ENCODE measurements around the gene SERPINA9. TPM values are rescaled to one million over a fixed set of nuclear protein-coding genes. Genes with fewer than 3 reads are reported as not detected.
A peak's percentile ranks its signal among the peaks of the same experiment; 100 is the strongest.
"Not testable (repeated sequence)": the region's sequence is repeated elsewhere in the genome, so short reads cannot be mapped to it uniquely, and the experiment has no call there.

The SERPINA9 gene
- total RNA-seq, 8 experiments from 2014 or later, result 1.3 TPM; not detected in 7

DNA sequence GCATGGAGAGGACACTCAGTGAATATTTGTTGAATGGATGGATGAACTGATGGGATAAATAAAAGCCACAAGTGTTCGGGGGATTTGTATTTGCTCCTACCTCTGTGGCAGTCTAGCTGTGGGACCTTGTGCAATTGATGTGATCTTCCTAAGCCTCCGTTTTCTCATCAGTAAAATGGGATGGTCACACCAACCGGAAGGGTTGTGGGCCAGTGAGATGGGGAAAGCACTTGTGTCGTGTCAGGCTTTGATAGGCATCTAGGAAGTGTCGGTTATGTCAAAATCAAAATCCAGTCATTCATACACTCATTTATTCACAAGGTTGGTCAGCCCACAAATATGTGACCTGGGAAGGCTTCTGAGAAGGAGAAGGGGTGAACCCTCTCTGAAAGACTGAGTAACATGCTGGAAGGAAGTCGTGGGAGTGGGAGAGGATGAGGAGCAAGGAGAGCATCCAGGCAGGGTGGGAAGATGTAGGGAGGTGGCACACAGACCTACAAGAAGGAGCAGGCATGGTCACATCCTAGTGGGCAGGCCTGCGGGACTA, 7.8 kb upstream of the SERPINA9 start:
- Histone ChIP-seq H3K4me3 (no peak overlapping the region), H3K27ac (no peak overlapping the region), H3K4me1 (replicated peaks in 1 of 2) (peaks cover 3 to 4% of the 10 kb centered on the region in 2 donors)
- ATAC-seq (replicated peaks in 6 of 8), result no peak
- in situ Hi-C loops (cut with MboI; ENCODE audit: low pct_unique_long_range_greater_than_20kb in 2 of 9, low sequenced_read_pairs in 9 of 9, unreplicated experiment in 9 of 9), result no loop called here
- WGBS, 10 experiments, result 59 to 100% (median 83%) methylated on average over 1 to 7 of the region's 7 CpGs; no CpG with 5 or more reads in 3 of the 10 experiments

DNA sequence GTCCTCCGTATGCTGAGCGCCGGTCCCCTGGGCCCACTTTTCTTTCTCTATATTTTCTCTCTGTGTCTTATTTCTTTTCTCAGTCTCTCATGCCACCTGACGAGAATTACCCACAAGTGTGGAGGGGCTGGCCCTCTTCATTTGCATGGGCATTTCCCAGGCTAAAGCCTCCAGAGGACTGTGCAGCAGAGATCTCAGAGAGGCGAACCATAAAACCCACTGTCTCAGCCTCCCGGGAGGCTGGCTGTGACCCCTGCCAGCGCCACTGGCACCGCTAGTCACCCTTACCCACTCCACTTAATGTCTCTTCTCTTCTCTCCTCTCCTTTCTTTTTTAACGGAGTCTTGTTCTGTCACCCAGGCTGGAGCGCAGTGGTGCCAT, 7.1 kb upstream of the SERPINA9 start:
- no peak overlapping the region for H3K27ac ChIP-seq
- H3K4me1 ChIP-seq (replicated peaks in 1 of 2), result peaks cover 3 to 4% of the 10 kb centered on the region in 2 donors
- in situ Hi-C loops (cut with MboI; ENCODE audit: low pct_unique_long_range_greater_than_20kb in 2 of 9, low sequenced_read_pairs in 9 of 9, unreplicated experiment in 9 of 9), result no loop called here
- WGBS, 10 experiments, result 75 to 95% (median 88%) methylated on average over 1 to 6 of the region's 10 CpGs; no CpG with 5 or more reads in 3 of the 10 experiments
- ATAC-seq (replicated peaks in 6 of 8), result peak in 1 of 8 experiments; percentile 41
- H3K4me3 ChIP-seq, result no peak overlapping the region

- H3K4me3 ChIP-seq; H3K4me1 ChIP-seq (replicated peaks in 1 of 2); H3K27ac ChIP-seq; ATAC-seq (replicated peaks in 6 of 8); in situ Hi-C loops (cut with MboI; ENCODE audit: low pct_unique_long_range_greater_than_20kb in 2 of 9, low sequenced_read_pairs in 9 of 9, unreplicated experiment in 9 of 9): not testable (repeated sequence)
- 40 to 92% (median 76%) methylated on average over 1 to 5 of the region's 10 CpGs; no CpG with 5 or more reads in 2 of the 10 experiments for WGBS, 10 experiments
These were observed 6.4 kb upstream of the SERPINA9 start for GRCh38 chr14:94482132-94483070.

DNA sequence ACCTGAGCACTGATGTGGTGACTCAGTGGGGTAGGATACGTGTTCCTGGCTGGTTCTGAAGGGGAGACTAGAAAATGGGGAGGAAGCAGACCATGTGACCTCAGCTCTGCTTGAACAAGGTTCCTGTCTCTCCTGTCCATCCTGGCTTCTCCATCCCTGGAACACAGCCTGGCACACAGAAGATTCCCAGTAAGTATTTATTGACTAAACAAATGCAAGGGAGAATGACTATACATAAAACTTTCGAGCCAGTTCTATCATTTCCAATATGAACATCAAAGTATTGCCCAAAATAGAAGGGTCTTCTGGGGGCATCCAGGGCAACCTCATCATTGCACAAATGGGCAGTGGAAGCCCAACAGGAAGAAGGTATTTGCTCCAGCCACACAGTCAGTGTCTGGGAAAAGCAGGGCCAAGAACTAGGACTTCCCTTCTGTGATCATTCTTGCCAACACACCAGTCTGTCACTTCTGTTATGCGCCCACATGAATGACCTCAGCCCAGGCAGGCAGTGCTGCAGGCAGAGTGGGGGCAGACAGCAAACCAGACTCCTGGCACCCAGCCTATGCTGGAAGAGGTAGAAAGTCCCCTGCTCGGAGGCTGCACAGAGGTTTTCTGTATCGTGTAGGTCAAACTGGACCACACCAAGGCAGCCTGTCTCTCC, 5.6 kb upstream of the SERPINA9 start:
- H3K4me1 ChIP-seq (replicated peaks in 1 of 2), result peaks cover 3 to 4% of the 10 kb centered on the region in 2 donors
- no peak overlapping the region for H3K4me3 ChIP-seq
- in situ Hi-C loops (cut with MboI; ENCODE audit: low pct_unique_long_range_greater_than_20kb in 2 of 9, low sequenced_read_pairs in 9 of 9, unreplicated experiment in 9 of 9), result no loop called here
- WGBS, 10 experiments, result 0 to 100% (median 83%) methylated on average over 1 to 4 of the region's 5 CpGs; no CpG with 5 or more reads in 1 of the 10 experiments
- no peak overlapping the region for H3K27ac ChIP-seq
- ATAC-seq (replicated peaks in 6 of 8), result no peak

DNA sequence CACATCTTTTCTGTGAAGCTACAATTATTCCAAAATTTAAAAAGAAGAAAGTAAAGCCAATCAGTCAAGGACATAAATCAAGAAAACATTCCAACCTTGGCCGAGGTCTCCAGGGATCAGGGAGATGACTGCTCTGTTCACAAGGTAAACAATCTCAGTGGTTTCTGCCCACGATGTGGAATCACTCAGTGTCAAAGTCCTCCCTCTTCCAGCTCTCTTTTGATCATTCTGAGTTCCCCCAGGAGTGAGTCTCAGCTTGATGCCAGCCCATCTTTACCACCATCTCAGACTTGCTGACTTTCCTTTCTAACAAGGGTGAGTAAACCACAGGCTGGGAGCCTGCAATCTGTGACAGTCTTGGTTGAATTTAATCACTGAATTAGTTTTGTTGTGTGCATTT, 4.8 kb upstream of the SERPINA9 start:
- WGBS, 10 experiments, result 0 to 100% (median 40%) methylated on average over 1 to 2 of the region's 2 CpGs; no CpG with 5 or more reads in 3 of the 10 experiments
- peaks cover 0 to 4% of the 10 kb centered on the region in 2 donors for H3K4me1 ChIP-seq (replicated peaks in 1 of 2)
- no peak overlapping the region for H3K27ac ChIP-seq
- peak in 1 of 8 experiments; percentile 60 for ATAC-seq (replicated peaks in 6 of 8)
- in situ Hi-C loops (cut with MboI; ENCODE audit: low pct_unique_long_range_greater_than_20kb in 2 of 9, low sequenced_read_pairs in 9 of 9, unreplicated experiment in 9 of 9), result no loop called here
- no peak overlapping the region for H3K4me3 ChIP-seq

DNA sequence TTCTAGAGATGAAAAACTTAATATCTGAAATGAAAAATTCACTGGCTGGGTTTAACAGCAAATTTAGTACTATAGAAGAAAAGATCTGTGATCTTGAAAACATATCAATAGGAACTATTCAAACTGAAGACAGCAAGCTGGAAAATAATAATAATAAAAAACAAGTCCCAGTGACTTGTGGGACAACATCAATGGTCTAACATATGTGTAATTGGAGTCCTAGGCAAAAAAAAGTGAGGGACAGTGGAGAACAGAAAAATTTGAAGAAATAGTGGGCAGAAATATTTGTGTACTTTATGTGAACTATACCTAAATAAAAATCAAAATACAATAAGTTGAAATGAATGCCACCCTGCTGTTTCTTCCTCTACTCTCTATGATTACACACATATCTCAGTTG, 2.4 kb upstream of the SERPINA9 start:
- in situ Hi-C loops (cut with MboI; ENCODE audit: low pct_unique_long_range_greater_than_20kb in 2 of 9, low sequenced_read_pairs in 9 of 9, unreplicated experiment in 9 of 9), result no loop called here
- no peak for ATAC-seq (replicated peaks in 6 of 8)
- no peak overlapping the region for H3K27ac ChIP-seq
- peaks cover 0 to 3% of the 10 kb centered on the region in 2 donors for H3K4me1 ChIP-seq (replicated peaks in 1 of 2)
- no peak overlapping the region for H3K4me3 ChIP-seq

DNA sequence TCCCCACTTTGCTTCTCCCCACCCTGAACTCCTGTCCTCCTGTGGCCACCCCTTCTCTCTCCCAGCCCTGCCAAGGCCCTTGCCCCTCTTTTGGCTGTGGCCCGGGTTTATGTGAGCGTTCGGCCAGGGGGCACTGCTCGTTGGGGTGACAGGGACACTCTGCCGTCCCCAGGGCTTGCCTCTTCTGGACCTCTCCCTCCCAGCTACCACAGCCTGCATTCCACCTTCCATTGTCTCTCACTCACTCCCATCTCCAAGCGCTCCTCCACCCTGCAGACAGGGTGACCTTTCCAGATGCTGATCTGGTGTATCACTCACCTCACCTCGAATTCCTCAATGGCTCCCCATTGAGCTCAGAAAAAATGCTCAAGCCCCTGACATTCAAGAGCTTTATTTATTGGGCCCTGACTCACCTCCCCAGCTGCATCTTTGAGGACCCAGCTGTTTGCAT, 1.4 kb downstream of the SERPINA9 start:
- H3K4me3 ChIP-seq, result no peak overlapping the region
- in situ Hi-C loops (cut with MboI; ENCODE audit: low pct_unique_long_range_greater_than_20kb in 2 of 9, low sequenced_read_pairs in 9 of 9, unreplicated experiment in 9 of 9), result no loop called here
- no peaks in the 10 kb centered on the region for H3K4me1 ChIP-seq (replicated peaks in 1 of 2)
- ATAC-seq (replicated peaks in 6 of 8), result no peak
- H3K27ac ChIP-seq, result no peak overlapping the region
- 29 to 80% (median 57%) methylated on average over 1 of the region's 7 CpGs; no CpG with 5 or more reads in 6 of the 10 experiments for WGBS, 10 experiments

DNA sequence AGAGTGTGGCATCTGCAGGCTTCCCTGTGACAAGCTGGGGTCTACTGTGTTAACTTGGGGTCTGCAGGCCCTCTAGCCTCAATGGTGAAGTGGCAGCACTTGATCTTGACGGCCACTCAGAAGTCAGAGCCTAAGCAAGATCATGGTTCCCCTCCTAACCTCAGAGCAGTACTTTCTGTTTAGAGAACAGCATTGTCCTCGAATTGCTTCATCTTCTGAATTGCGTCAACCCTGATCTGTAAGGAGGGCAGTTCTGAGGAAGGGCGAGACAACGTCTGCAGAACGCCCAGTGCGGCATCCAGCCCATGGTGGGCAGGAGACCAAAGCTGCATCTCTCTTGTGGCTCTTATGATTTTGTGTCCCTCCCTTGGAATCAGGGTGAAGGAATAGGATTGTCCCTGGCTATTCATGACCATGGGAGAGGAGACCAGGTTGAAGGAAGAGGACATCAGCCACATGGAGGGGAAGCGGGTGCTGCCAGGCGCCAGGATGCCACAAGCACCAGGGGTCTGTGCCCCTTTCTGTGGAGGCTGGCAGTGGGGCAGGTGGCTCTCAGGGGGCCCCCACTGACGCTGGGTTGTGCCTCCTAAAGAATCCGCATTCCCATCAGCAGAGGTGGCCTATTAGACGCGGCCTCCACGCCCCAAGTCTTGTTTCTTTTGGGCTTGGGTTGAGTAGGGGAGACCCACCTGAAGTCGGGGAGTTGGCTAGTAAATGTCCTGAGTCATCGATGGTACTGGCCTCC, 2.2 kb downstream of the SERPINA9 start:
- WGBS, 10 experiments, result 63 to 100% (median 80%) methylated on average over 1 to 7 of the region's 16 CpGs; no CpG with 5 or more reads in 3 of the 10 experiments
- ATAC-seq (replicated peaks in 6 of 8), result no peak
- Histone ChIP-seq H3K4me1 (replicated peaks in 1 of 2) (no peaks in the 10 kb centered on the region), H3K27ac (no peak overlapping the region), H3K4me3 (no peak overlapping the region)
- in situ Hi-C loops (cut with MboI; ENCODE audit: low pct_unique_long_range_greater_than_20kb in 2 of 9, low sequenced_read_pairs in 9 of 9, unreplicated experiment in 9 of 9), result no loop called here

- in situ Hi-C loops (cut with MboI; ENCODE audit: low pct_unique_long_range_greater_than_20kb in 2 of 9, low sequenced_read_pairs in 9 of 9, unreplicated experiment in 9 of 9), result no loop called here
- no peak overlapping the region for H3K4me3 ChIP-seq
- 10 to 100% (median 83%) methylated on average over 1 to 4 of the region's 4 CpGs; no CpG with 5 or more reads in 5 of the 10 experiments for WGBS, 10 experiments
- H3K27ac ChIP-seq, result no peak overlapping the region
- no peak for ATAC-seq (replicated peaks in 6 of 8)
- H3K4me1 ChIP-seq (replicated peaks in 1 of 2), result no peaks in the 10 kb centered on the region
These were observed 3.2 kb downstream of the SERPINA9 start for GRCh38 chr14:94472842-94473241.

DNA sequence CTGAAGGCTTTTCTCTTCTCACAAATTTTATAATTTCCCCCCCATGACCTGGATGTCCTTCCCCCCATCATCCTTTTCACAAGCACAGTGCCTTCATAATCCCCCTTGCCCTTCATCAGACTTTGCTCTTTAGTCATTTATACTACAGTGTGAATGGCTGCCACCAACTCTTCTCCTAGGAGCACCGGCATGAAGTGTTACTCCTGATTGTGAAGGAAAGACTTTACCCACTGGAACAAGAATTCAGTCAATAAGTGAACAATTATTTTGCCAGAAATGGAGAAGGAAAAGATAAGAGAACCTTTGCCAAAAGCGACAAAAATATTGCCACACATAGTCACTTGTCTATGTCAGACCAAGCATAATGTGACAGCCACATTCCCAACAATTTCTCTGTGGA, 5.0 kb downstream of the SERPINA9 start:
- in situ Hi-C loops (cut with MboI; ENCODE audit: low pct_unique_long_range_greater_than_20kb in 2 of 9, low sequenced_read_pairs in 9 of 9, unreplicated experiment in 9 of 9), result no loop called here
- ATAC-seq (replicated peaks in 6 of 8), result no peak
- 59 to 100% (median 100%) methylated on average over 1 to 2 of the region's 2 CpGs; no CpG with 5 or more reads in 2 of the 10 experiments for WGBS, 10 experiments
- H3K27ac ChIP-seq, result no peak overlapping the region
- H3K4me1 ChIP-seq (replicated peaks in 1 of 2), result no peaks in the 10 kb centered on the region
- H3K4me3 ChIP-seq, result no peak overlapping the region

- WGBS, 10 experiments, result 0 to 100% (median 37%) methylated on average over 1 to 2 of the region's 2 CpGs; no CpG with 5 or more reads in 2 of the 10 experiments
- no peak for ATAC-seq (replicated peaks in 6 of 8)
These were observed 5.7 kb downstream of the SERPINA9 start for GRCh38 chr14:94470311-94470710.

DNA sequence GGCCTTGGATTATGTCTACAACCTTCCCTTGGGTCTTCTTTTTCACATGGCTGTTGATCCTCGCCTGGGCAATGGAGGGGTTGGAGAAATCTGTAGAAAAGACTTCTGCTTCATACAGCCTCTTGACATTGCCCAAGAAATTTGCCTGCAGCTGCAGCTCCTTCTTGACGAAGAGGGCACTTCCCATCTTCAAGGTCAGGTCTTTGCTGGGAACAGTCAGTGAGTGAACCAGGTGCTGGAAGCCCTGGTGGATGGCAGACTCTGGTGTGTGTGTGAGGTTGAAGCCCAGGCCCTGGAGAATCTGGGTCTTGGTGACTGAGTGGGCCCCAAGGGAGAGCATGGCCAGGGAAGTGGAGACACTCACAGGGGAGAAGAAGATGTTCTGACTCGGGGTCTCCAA, 6.7 kb downstream of the SERPINA9 start:
- H3K27ac ChIP-seq, result no peak overlapping the region
- no peaks in the 10 kb centered on the region for H3K4me1 ChIP-seq (replicated peaks in 1 of 2)
- 0 to 100% (median 61%) methylated on average over 1 to 2 of the region's 3 CpGs; no CpG with 5 or more reads in 2 of the 10 experiments for WGBS, 10 experiments
- ATAC-seq (replicated peaks in 6 of 8), result no peak
- no peak overlapping the region for H3K4me3 ChIP-seq
- in situ Hi-C loops (cut with MboI; ENCODE audit: low pct_unique_long_range_greater_than_20kb in 2 of 9, low sequenced_read_pairs in 9 of 9, unreplicated experiment in 9 of 9), result no loop called here

More at GRCh38 chr14:94470311-94470710, 5.7 kb downstream of the SERPINA9 start:
- in situ Hi-C loops (cut with MboI; ENCODE audit: low pct_unique_long_range_greater_than_20kb in 2 of 9, low sequenced_read_pairs in 9 of 9, unreplicated experiment in 9 of 9), result no loop called here
- H3K27ac ChIP-seq, result no peak overlapping the region
- no peak overlapping the region for H3K4me3 ChIP-seq
- H3K4me1 ChIP-seq (replicated peaks in 1 of 2), result no peaks in the 10 kb centered on the region
